Measurements from ENCODE around the gene HPCA. TPM values are rescaled to one million over a fixed set of nuclear protein-coding genes. Genes with fewer than 3 reads are reported as not detected.

The HPCA gene
- total RNA-seq, 1 experiment from 2014 or later: 1.2 TPM

DNA sequence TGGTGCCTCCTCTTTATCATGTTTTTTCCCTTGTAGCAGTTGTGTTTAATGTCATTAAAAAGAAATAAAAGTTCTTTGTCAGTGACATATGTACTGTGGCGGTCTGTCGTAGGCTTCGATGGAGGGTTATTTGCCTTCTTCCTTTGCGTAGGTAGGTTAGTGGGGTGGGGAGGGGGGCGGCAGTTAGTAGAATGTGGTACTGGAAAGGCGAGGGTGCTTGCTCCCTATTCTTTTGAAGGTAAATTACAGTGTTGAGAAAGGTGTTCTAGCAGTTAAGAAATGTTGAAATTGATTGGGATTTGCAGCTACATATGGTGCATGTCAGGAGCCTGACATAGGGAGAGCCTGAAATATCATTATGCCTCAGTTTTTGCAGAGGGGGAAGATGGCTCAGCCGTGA lies 27.5 kb upstream of the HPCA start:
- Mint-ChIP-seq H3K27me3 (ENCODE audit: low read depth) (no peaks in the 10 kb centered on the region), H3K9me3 (no peaks in the 10 kb centered on the region), H3K4me3 (no peak overlapping the region), H3K4me1 (no peaks in the 10 kb centered on the region), H3K36me3 (ENCODE audit: insufficient read depth in 1 of 3, low read depth in 3 of 3) (peaks cover 13 to 47% (median 46%) of the 10 kb centered on the region in 3 experiments), H3K27ac (no peak overlapping the region; a peak in 1 of 7 replicates)
- H2BK5ac ChIP-seq (ENCODE audit: insufficient read length, low read length): no peak overlapping the region
- H3T11ph ChIP-seq (ENCODE audit: low read length): no peak overlapping the region
- no peak overlapping the region for H3K27ac ChIP-seq (ENCODE audit: insufficient read length, low read depth, low read length)
- no peak overlapping the region for H4K8ac ChIP-seq (replicated peaks; ENCODE audit: insufficient read length, low read depth, low read length)
- TF ChIP-seq, protein P1, sequence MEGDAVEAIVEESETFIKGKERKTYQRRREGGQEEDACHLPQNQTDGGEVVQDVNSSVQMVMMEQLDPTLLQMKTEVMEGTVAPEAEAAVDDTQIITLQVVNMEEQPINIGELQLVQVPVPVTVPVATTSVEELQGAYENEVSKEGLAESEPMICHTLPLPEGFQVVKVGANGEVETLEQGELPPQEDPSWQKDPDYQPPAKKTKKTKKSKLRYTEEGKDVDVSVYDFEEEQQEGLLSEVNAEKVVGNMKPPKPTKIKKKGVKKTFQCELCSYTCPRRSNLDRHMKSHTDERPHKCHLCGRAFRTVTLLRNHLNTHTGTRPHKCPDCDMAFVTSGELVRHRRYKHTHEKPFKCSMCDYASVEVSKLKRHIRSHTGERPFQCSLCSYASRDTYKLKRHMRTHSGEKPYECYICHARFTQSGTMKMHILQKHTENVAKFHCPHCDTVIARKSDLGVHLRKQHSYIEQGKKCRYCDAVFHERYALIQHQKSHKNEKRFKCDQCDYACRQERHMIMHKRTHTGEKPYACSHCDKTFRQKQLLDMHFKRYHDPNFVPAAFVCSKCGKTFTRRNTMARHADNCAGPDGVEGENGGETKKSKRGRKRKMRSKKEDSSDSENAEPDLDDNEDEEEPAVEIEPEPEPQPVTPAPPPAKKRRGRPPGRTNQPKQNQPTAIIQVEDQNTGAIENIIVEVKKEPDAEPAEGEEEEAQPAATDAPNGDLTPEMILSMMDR (conservative IDR thresholded peaks at IDR 0.05): no peak
- no peak overlapping the region for H3K4ac ChIP-seq (ENCODE audit: low read depth, low read length)
- H3K23me2 ChIP-seq (ENCODE audit: insufficient read length, low read depth, low read length, poor library complexity, severe bottlenecking): no peaks in the 10 kb centered on the region
- no peak overlapping the region for H4K5ac ChIP-seq (ENCODE audit: insufficient read length, low read depth, low read length)
- H3K79me2 ChIP-seq (ENCODE audit: insufficient read depth, low read length): no peaks in the 10 kb centered on the region
- H3K79me1 ChIP-seq (ENCODE audit: insufficient read depth, low read depth, low read length, poor library complexity, severe bottlenecking): no peaks in the 10 kb centered on the region
- no peak overlapping the region for H3K9ac ChIP-seq (ENCODE audit: extremely low read depth, insufficient read length, low read length)
- no peak overlapping the region for H3K14ac ChIP-seq (ENCODE audit: insufficient read depth, low read length)
- H2BK20ac ChIP-seq (ENCODE audit: low read depth, low read length, poor library complexity, severe bottlenecking): no peak overlapping the region
- no peak overlapping the region for H3K23ac ChIP-seq (ENCODE audit: insufficient read length, low read depth, low read length)
- no peaks in the 10 kb centered on the region for H3K27me3 ChIP-seq (ENCODE audit: insufficient read depth, low read length)
- no peak overlapping the region for H3K4me2 ChIP-seq (ENCODE audit: insufficient read depth, insufficient read length, low read length)
- H2AFZ ChIP-seq (ENCODE audit: low read length): no peak overlapping the region
- H4K91ac ChIP-seq (ENCODE audit: insufficient read length, low read depth, low read length): no peak overlapping the region
- DNase-seq: no peak
- no peak overlapping the region for H2BK12ac ChIP-seq (ENCODE audit: insufficient read length, low read depth, low read length)
- H2BK120ac ChIP-seq (ENCODE audit: low read depth, low read length, poor library complexity, severe bottlenecking): no peak overlapping the region
- no CpG with 5 or more reads among the region's 7 CpGs for WGBS (ENCODE audit: extremely low coverage, insufficient read length, low lambda C conversion rate)
- no peak overlapping the region for H3K56ac ChIP-seq (ENCODE audit: insufficient read length, low read depth, low read length)
- no peaks in the 10 kb centered on the region for H4K20me1 ChIP-seq (ENCODE audit: control insufficient read depth, insufficient read depth, insufficient read length)
- H3K4me1 ChIP-seq (ENCODE audit: insufficient read depth, low read length): no peaks in the 10 kb centered on the region
- H2AK5ac ChIP-seq (ENCODE audit: insufficient read length, low read length): no peak overlapping the region
- no peak overlapping the region for H2BK15ac ChIP-seq (ENCODE audit: low read depth, low read length)
- no peaks in the 10 kb centered on the region for H3K9me3 ChIP-seq (ENCODE audit: control insufficient read depth, low read depth, low read length)
- H3K18ac ChIP-seq (ENCODE audit: insufficient read length, low read depth, low read length): no peak overlapping the region
